ENCODE results near the gene RHBDL2. TPM values are rescaled to one million over a fixed set of nuclear protein-coding genes. Genes with fewer than 3 reads are reported as not detected.

Gene RHBDL2
- total and polyA plus RNA-seq, 2 of the 4 experiments (the other 2 are of a cell fraction), result 0.36 to 0.38 TPM

DNA sequence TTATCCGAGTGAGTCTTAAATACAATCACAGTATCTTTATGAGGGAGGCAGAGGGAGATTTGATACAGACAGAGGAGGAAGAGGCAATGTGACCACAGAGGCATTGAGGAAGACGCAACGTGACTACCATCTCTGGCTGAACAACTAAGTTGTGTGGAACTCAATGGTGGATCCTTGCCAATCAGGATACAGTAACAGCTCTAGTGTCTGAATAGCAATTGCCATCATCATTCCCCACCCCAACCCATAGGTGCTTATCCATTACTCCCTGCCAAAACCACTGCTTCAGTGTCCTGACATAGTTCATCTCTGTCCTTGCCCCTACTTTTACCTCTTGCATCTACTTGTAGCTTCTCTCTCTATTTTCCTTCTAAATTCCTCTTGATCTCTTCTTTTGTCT is 20.5 kb upstream of the RHBDL2 start:
- Histone ChIP-seq H2AFZ (replicated peaks; ENCODE audit: low read length, poor library complexity) (peak overlapping the region; percentile 52), H3K9me3 (ENCODE audit: control insufficient read depth, insufficient read depth, low read length) (no peaks in the 10 kb centered on the region), H2AK5ac (ENCODE audit: low read depth, low read length) (peak overlapping the region; percentile 23; the same call in 1 of the 2 replicates), H3K4me3 (ENCODE audit: insufficient read depth, low read depth, low read length) (no peak overlapping the region), H3K4ac (ENCODE audit: low read depth, low read length) (0 out of 2 replicates have a peak overlapping the region, but pooled peaks have one; percentile 36), H3K36me3 (ENCODE audit: control insufficient read depth, insufficient read depth, low read length) (no peaks in the 10 kb centered on the region), H3K56ac (ENCODE audit: extremely low read depth, insufficient read depth, low read length) (no peak overlapping the region), H2BK15ac (ENCODE audit: low read depth, low read length) (no peak overlapping the region), H3K18ac (ENCODE audit: low read depth, low read length) (no peak overlapping the region; the same call in 1 of the 2 replicates), H3K23ac (ENCODE audit: low read depth, low read length) (peak overlapping the region; percentile 56; the same call in 1 of the 2 replicates), H3K9ac (ENCODE audit: low read depth, low read length) (no peak overlapping the region), H3K27me3 (ENCODE audit: control insufficient read depth, insufficient read depth, low read length) (no peaks in the 10 kb centered on the region), H3K27ac (ENCODE audit: insufficient read depth, low read length) (no peak overlapping the region), H3K4me1 (ENCODE audit: control insufficient read depth, insufficient read depth, low read length) (peaks cover 5% of the 10 kb centered on the region), H2BK20ac (ENCODE audit: low read depth, low read length) (peak overlapping the region; percentile 21; the same call in 1 of the 2 replicates), H3K14ac (replicated peaks; ENCODE audit: low read depth, low read length) (peak overlapping the region; percentile 52; the same call in 1 of the 2 replicates), H4K8ac (ENCODE audit: low read depth in 2 of 2, low read length in 2 of 2) (no peak overlapping the region), H2BK120ac (ENCODE audit: low read depth, low read length) (peak overlapping the region; percentile 37; the same call in 1 of the 2 replicates), H2BK5ac (ENCODE audit: low read depth, low read length, poor library complexity, severe bottlenecking) (peak overlapping the region; percentile 69), H3K4me2 (ENCODE audit: low read depth, low read length) (peak overlapping the region; percentile 12; the same call in 1 of the 2 replicates), H4K20me1 (ENCODE audit: insufficient read depth, low read length) (no peaks in the 10 kb centered on the region), H4K91ac (ENCODE audit: insufficient read depth, low read depth, low read length) (0 out of 2 replicates have a peak overlapping the region, but pooled peaks have one; percentile 15), H3K9me1 (ENCODE audit: insufficient read depth, low read length) (0 out of 2 replicates have a peak, but pooled peaks cover 3% of the 10 kb centered on the region), H4K5ac (ENCODE audit: low read depth, low read length) (no peak overlapping the region), H2AK9ac (replicated peaks; ENCODE audit: low read depth, low read length, poor library complexity) (no peak overlapping the region), H3K79me1 (ENCODE audit: low read depth in 1 of 2, low read length in 2 of 2) (no peaks in the 10 kb centered on the region)
- TF ChIP-seq CHD1 (IDR thresholded peaks at IDR 0.05; ENCODE audit: low read depth, low read length) (no peak), POLR2A (IDR thresholded peaks at IDR 0.05; ENCODE audit: low read depth, low read length) (no peak), MAZ (IDR thresholded peaks at IDR 0.05; ENCODE audit: borderline replicate concordance, low read depth, low read length) (no peak), MXI1 (IDR thresholded peaks at IDR 0.05; ENCODE audit: borderline replicate concordance, low read depth, low read length) (no peak), RFX5 (IDR thresholded peaks at IDR 0.05; ENCODE audit: low read depth, low read length) (no peak), USF2 (IDR thresholded peaks at IDR 0.05; ENCODE audit: low read depth, low read length) (peak; percentile 30; the same call in 1 of the 2 replicates), MAFK (IDR thresholded peaks at IDR 0.05; ENCODE audit: low read depth, low read length) (no peak), NFE2L2 (IDR thresholded peaks at IDR 0.05; ENCODE audit: low read depth, low read length) (no peak), BHLHE40 (IDR thresholded peaks at IDR 0.05; ENCODE audit: low read depth, low read length) (no peak)
- in situ Hi-C loops (cut with MboI; ENCODE audit: low sequenced_read_pairs), result no loop called here
- no TSS peak for BruUV-seq (replicated peaks)
- POLR2A ChIA-PET (ENCODE audit: unreplicated experiment), result no interaction called here
- dilution Hi-C loops (cut with HindIII; ENCODE audit: low sequenced_read_pairs, unreplicated experiment), result no loop called here
- peak; percentile 76 for DNase-seq
- intact Hi-C loops (cut with micrococcal nuclease), result no loop called here
- CTCF ChIA-PET, result no interaction called here
- no CpG with 5 or more reads among the region's 3 CpGs for WGBS, 2 experiments (ENCODE audit: extremely low coverage in 2 of 2, insufficient read length in 1 of 2)
- ATAC-seq (ENCODE audit: low read depth), result peak; percentile 40

Measured in IMR-90 (cell line).